Measurements from ENCODE around the gene SLC44A3.

DNA sequence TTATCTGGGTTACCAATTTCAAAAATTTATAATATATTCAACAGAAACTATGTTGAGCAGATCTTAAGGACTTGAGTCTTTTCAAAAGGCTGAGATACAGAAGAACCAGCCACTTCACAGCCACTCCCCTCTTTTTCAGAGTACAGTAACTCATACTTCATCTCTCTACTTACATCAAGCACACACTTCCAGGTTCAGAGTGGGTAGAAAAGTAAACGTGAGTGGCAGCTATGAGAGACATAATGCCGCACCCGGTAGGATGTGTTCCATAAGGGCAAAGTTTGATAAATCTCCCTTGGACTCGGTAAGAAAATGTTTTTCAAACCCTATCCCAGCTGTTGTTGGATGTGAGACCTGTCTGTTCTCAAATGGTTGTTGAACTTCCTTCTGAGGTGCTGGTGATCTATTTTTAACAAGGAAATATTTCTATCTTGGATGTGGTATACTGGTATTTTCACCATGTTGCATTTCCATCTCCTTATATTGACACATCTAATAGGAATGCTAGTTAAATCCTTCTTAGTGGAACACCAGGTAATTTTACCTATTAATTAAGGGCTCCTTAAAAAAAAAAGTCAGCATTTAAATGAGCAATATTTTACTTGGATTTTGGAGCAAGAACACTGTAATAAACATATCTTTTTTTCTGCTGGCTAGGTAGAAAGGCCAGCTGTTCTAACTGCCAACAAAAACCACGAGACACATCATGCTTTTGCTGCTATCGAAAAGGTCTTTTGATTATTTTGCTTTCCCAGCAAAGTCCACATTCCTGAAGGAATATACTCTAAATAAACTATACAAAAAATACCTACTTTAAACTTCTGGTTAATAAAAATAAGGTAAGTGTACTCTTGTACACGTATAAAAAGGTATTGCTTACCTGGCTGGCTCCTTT is 78.6 kb downstream of the SLC44A3 start:
- TF ChIP-seq POLR2AphosphoS5 (IDR thresholded peaks at IDR 0.05; ENCODE audit: borderline replicate concordance, low read depth, low read length) (no peak), EZH2 (IDR thresholded peaks at IDR 0.05) (no peak)

All from SK-N-MC (cell line).